HG03442 (cell line): ENCODE results near the gene PYDC1.
A peak's percentile ranks its signal among the peaks of the same experiment; 100 is the strongest.
"Not testable (repeated sequence)": the region's sequence is repeated elsewhere in the genome, so short reads cannot be mapped to it uniquely, and the experiment has no call there.

ENCODE experiments used
- ATAC-seq: cut with Tn5 transposase; IDR thresholded peaks from one replicate; pipeline ENCODE4 v1.9.1; 2021; ENCODE audit warnings: mild to moderate bottlenecking, moderate library complexity; ENCODE audit not compliant: unreplicated experiment

PYDC1 gene

DNA sequence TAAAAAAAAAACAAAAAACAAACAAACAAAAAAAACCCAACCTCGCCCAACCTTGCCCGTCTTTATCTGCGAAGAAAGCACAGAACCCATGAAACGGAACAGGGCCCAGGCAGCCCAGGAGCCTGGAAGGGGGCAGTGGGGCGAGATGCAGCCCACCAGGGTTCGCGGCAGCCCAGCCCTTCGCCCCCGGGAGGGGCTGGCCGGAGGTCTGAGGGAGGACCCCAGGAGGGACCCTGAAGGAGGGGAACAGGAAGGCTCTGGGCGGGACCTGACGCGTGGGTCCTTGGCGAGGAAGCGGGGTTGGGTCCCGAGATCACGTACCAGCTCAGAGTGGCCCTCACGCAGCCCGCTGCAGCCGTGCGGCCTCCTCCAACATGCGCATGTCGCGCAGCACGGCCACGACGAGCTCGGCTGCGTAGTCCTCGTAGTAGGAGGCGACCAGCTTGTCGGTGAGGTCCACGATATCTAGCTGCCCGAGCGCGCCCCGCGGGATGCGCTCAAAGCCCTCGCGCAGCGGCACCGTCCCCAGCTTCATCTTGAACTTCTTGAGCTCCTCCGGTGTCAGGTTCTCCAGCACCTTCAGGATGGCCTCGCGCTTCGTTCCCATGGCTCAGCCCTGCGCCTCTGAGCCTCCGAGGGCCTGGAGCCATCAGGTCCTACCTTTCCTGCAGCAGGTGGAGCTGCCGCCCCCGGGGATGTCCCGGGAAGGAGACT is at the start of gene PYDC1:
Gene PYDC1, minus strand, starts transcription at position 714 of the 714 bp plus-strand sequence. Its CDS starts 107 bp downstream, at position 607.
- no peak for ATAC-seq

- ATAC-seq = peak; percentile 90
Measured at GRCh38 chr16:31265329-31266245, 48.7 kb upstream of the PYDC1 start.

- ATAC-seq = no peak
Measured at GRCh38 chr16:31262084-31262483, 45.1 kb upstream of the PYDC1 start.

- ATAC-seq = no peak
Measured at GRCh38 chr16:31260136-31260931, 43.4 kb upstream of the PYDC1 start.

GRCh38 chr16:31258366-31258765 is 41.4 kb upstream of the PYDC1 start:
- ATAC-seq = no peak

DNA sequence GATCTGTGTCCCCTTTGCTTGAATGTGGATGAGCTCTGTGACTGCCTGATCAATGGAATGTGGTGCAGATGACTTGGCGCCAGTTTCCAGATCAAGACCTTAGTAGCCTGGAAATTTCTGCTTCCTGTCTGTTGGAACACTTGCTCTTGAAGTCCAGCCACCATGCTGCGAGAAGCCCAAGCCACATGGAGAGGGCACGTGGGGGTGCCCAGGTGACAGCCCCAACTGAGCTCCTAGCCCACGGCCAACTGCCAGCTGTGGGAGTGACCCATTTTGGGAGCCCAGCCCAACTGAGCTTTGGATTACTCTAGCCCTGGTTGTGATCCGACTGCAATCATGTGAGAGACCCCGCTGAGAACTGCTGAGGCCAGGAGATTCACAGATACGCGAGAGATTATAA is 39.5 kb upstream of the PYDC1 start:
- ATAC-seq = no peak

DNA sequence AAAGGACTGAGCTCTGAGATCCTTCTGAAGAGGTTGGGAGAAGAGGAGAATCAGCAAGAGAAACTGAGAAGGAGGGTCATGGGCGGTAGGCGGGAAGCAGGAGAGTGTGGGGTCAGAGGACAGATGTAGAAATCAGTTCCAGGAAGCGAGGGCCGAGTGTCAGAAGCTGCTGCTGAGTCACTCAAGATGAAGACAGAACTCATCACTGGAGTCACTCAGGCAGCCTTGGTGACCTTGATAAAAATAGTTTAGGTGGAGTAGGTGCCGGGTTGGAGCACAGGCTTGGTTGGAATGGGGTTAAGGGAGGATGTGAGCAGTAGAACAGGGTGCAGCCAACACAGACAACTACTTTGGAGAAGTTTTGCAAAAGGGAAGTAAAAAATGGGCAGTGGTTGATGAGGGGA is 36.7 kb upstream of the PYDC1 start:
- no peak for ATAC-seq

- ATAC-seq = no peak
Measured at GRCh38 chr16:31251435-31251834, 34.5 kb upstream of the PYDC1 start.

GRCh38 chr16:31250782-31251384 is 33.9 kb upstream of the PYDC1 start:
- ATAC-seq = no peak

- no peak for ATAC-seq
Measured at GRCh38 chr16:31248344-31248743, 31.4 kb upstream of the PYDC1 start.

DNA sequence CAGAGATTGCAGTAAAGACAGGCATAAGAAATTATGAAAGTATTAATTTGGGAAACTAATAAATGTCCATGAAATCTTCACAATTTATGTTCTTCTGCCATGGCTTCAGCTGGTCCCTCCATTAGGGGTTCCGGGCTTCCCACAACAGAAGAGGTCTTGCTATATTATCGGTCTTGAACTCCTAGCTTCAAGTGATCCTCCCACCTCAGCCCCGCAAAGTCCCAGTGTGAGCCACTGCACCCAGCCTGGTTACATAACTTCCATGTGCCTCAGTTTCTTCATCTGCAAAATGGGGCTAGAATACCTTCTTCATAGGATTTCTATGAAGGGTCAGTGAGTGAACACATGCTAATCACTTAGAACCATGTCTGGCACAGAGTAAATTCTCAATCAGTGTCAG is 29.4 kb upstream of the PYDC1 start:
- ATAC-seq = no peak

DNA sequence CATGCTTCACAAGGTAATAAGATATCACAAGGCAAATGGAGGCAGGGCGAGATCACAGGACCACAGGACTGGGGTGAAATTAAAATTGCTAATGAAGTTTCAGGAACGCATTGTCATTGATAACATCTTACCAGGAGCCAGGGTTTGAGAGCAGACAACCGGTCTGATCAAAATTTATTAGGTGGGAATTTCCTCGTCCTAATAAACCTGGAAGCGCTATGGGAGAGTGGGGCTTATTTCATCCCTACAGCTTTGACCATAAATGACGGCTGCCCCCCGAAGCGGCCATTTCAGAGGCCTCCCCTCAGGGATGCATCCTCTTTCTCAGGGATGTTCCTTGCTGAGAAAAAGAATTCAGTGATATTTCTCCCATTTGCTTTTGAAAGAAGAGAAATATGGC is 28.7 kb upstream of the PYDC1 start:
- ATAC-seq = not testable (repeated sequence)

DNA sequence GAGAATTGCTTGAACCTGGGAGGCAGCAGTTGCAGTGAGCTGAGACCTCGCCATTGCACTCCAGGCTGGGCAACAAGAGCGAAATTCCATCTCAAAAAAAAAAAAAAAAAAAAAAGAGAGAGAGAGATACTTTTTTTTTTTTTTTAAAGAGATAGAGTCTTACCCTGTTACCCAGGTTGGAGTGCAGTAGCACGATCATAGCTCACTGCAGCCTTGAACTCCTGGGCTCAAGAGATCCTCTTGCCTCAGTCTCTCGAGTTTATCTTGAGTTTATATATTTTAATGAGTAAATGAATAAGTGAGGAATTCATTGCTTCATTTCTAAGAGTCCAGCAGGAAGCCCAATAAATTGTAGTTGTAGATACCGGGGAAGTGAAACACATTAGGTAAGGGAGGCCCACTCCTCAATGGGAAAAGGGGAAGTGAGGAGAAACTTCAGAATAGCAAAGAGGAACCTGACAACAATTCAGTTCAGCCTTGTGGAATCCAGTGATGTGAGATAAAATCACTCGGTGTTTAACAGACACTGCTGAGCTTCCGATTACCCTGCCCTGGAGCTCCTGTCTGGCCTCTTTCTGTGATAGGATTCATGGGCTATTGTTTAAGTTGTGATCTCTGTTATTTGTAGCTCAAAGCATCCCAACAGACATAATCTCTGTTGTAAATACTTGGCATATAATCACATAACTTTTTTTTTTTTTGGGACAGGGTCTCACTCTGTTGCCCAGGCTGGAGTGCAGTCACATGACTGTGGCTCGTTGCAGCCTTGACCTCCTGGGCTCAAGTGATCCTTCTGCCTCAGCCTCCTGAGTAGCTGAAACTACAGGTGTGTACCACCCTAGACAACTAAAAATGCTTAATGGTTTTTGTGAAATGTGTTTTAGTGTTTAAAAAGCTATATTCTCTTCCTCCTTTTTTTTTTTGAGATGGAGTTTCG is 27.1 kb upstream of the PYDC1 start:
- ATAC-seq = no peak

- no peak for ATAC-seq
Measured at GRCh38 chr16:31242206-31242605, 25.3 kb upstream of the PYDC1 start.

GRCh38 chr16:31238041-31238440 is 21.1 kb upstream of the PYDC1 start:
- ATAC-seq = no peak

DNA sequence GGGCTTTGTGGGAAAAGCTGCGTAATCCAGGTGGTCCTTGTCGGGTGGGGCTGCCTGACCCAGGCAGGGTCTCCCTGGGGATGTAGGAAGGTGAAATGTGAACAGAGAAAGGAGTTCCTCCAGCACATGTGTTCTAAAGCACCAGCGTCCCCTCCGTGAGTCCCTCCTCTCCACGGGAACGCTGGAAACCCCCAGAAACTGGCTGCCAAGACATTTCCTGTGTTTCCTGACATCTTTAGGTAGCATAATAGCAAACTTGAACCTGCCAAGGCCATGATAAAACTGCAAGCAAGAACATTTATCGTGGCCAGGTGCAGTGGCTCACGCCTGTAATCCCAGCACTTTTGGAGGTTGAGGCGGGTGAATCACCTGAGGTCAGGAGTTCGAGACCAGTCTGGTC is 12.6 kb upstream of the PYDC1 start:
- ATAC-seq = no peak

- ATAC-seq = no peak
Measured at GRCh38 chr16:31228206-31228605, 11.3 kb upstream of the PYDC1 start.

DNA sequence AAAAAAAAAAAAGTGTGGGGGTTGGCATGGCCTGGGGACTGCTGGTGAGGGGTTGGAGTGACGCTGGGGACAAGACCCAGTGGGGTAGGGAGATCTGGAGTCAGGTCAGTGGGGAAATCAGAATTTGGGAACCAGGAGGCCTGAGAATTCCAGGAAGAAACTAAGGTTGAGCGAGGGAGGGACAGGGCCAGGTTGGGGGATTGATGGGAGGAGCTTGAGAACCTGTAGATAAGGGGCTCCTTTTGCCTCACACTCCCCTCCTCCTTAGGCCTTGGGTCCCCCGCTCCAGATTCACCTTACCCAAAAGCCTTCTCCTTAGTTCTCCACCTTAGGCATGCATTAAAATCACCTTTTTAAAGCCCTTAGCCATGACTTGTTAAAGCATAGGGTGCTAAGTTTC is 8.3 kb upstream of the PYDC1 start:
- no peak for ATAC-seq

DNA sequence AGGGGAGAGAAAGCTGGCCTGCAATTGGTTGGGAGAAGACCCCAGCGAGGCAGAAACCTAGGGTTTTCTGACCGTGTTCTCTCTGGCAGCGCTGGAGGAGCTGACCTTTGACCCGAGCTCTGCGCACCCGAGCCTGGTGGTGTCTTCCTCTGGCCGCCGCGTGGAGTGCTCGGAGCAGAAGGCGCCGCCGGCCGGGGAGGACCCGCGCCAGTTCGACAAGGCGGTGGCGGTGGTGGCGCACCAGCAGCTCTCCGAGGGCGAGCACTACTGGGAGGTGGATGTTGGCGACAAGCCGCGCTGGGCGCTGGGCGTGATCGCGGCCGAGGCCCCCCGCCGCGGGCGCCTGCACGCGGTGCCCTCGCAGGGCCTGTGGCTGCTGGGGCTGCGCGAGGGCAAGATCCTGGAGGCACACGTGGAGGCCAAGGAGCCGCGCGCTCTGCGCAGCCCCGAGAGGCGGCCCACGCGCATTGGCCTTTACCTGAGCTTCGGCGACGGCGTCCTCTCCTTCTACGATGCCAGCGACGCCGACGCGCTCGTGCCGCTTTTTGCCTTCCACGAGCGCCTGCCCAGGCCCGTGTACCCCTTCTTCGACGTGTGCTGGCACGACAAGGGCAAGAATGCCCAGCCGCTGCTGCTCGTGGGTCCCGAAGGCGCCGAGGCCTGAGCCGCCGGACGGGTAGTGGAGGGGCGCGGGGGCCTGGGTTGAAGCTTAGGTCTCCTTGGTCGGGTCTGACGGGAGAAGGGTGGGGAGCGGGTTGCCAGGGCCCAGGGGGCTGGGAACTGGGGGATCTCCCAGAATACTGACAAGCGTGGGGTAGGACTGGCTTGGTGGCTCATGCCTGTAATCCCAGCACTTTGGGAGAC is 7.4 kb upstream of the PYDC1 start:
- ATAC-seq = no peak
